ENCODE measurements around the gene SCUBE1.

- TF ChIP-seq POLR2A (IDR thresholded peaks at IDR 0.05), result no peak
- TF ChIP-seq, protein P1, sequence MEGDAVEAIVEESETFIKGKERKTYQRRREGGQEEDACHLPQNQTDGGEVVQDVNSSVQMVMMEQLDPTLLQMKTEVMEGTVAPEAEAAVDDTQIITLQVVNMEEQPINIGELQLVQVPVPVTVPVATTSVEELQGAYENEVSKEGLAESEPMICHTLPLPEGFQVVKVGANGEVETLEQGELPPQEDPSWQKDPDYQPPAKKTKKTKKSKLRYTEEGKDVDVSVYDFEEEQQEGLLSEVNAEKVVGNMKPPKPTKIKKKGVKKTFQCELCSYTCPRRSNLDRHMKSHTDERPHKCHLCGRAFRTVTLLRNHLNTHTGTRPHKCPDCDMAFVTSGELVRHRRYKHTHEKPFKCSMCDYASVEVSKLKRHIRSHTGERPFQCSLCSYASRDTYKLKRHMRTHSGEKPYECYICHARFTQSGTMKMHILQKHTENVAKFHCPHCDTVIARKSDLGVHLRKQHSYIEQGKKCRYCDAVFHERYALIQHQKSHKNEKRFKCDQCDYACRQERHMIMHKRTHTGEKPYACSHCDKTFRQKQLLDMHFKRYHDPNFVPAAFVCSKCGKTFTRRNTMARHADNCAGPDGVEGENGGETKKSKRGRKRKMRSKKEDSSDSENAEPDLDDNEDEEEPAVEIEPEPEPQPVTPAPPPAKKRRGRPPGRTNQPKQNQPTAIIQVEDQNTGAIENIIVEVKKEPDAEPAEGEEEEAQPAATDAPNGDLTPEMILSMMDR (IDR thresholded peaks at IDR 0.05), result no peak
Observed at GRCh38 chr22:43243324-43243723, 99.8 kb downstream of the SCUBE1 start.

Measured in esophagus squamous epithelium (tissue), 4 donors.